Stimulated activated CD4-positive, alpha-beta T cell treated with anti-CD3 and anti-CD28 coated beads, TNF-alpha, amount 100 ng/mL, for 1 hour (primary cell): ENCODE measurements around the gene VENTX.

Source experiments
- DNase-seq, 3 donors: peaks; one replicate each; pipeline ENCODE4 v3.0.0-alpha.2; 2020; ENCODE audit warnings: low read depth in 3 of 3, low spot score in 1 of 3

The VENTX gene

DNA sequence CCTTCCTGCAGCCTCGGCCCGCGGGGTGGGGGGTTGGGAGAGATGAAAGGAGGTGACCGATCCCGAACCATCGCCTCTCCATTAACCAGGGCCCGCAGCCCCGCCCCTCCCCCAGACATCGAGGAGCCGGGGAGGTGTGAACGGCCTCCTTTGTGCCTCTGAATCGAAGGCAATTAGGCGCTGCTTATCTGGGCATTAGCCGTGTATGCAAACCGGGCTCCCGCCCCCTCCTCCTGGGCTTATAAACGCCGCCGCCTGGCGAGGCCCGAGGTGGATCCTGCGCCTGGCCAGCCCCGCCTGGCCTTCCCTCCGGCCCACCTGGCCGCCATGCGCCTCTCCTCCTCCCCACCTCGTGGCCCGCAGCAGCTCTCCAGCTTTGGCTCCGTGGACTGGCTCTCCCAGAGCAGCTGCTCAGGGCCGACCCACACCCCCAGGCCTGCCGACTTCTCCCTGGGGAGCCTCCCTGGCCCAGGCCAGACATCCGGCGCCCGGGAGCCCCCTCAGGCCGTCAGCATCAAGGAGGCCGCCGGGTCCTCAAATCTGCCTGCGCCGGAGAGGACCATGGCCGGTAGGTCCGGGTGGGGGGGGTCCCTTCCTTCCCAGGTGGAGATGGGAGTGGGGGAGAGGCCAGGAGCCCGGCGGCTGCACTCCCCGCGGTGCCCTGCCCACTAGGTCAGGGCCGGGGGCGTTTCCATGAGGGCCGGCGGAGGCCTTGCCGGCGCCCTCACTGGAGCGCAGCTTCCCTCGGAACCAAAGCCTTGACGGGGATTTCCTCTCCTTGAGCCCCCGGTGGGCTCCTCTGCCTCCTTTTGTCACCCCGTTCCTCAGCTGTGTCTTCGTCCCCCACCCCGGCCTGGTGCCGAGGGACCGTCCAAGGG lies at the start of gene VENTX:
Gene VENTX, plus strand, starts transcription at position 268 of the 878 bp plus-strand sequence. Its CDS starts 60 bp downstream, at position 328.
- DNase-seq, result no peak

GRCh38 chr10:133187906-133188681 lies 49.6 kb upstream of the VENTX start:
- DNase-seq, result no peak

DNA sequence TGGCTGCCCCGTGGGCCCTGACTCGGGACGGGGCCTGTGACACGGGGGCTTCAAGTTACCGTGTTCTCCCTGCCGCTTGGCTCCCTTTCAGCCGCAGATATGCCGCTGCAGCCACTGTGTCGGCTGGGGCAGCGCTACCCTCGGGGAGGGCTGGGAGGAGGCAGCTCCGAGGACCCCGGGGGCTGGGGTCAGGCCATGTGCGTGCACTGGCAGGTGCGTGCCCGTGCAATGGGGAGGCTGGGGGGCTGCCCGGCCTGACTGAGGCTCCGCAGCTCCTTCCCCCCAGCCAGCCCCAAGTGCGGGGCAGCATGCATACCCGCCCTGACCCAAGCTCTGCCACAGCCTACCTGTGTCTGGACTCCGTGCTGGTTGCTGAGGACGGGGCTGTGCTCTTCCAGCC lies 48.4 kb upstream of the VENTX start:
- no peak for DNase-seq

- no peak for DNase-seq
These were observed 47.9 kb upstream of the VENTX start for GRCh38 chr10:133189726-133190125.

DNA sequence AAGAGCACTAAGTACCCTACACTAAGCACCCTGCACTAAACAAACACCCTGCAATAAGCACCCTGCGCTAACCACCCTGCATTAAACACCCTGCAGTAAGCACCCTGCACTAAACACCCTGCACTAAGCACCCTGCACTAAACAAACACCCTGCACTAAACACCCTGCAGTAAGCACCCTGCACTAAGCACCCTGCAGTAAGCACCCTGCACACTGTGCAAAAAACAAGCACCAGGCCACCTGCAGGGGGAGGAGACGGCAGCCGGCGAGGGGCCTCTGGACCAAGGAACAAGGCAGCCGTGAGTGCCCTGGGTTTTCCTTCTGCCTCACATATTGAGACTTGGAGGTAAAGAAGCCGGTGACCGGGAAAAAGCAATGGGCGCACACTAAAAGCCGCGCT lies 47.4 kb upstream of the VENTX start:
- DNase-seq, result no peak

DNA sequence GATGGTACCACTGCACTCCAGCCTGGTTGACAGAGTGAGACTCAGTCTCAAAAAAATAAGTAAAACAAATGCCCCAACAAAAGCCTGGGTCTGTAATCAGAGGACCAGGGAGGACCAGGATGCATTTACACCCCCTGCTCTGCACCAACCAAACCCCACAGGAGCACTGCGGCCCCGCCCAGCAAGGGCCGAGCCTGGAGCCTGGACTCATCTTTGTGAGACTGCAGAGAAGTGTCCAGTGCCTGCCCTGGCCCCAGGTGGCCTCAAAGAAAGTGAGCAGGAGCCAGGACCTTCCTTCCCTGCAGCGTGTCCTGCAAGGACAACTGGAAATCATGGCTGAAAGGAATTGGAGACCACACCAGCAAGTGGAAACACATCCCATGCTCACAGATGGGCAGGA lies 46.0 kb upstream of the VENTX start:
- no peak for DNase-seq

- no peak for DNase-seq
These were observed 43.5 kb upstream of the VENTX start for GRCh38 chr10:133194151-133194550.

GRCh38 chr10:133195096-133195495 lies 42.6 kb upstream of the VENTX start:
- no peak for DNase-seq

GRCh38 chr10:133195611-133196010 lies 42.0 kb upstream of the VENTX start:
- no peak for DNase-seq

GRCh38 chr10:133196221-133196915 lies 41.3 kb upstream of the VENTX start:
- no peak for DNase-seq

DNA sequence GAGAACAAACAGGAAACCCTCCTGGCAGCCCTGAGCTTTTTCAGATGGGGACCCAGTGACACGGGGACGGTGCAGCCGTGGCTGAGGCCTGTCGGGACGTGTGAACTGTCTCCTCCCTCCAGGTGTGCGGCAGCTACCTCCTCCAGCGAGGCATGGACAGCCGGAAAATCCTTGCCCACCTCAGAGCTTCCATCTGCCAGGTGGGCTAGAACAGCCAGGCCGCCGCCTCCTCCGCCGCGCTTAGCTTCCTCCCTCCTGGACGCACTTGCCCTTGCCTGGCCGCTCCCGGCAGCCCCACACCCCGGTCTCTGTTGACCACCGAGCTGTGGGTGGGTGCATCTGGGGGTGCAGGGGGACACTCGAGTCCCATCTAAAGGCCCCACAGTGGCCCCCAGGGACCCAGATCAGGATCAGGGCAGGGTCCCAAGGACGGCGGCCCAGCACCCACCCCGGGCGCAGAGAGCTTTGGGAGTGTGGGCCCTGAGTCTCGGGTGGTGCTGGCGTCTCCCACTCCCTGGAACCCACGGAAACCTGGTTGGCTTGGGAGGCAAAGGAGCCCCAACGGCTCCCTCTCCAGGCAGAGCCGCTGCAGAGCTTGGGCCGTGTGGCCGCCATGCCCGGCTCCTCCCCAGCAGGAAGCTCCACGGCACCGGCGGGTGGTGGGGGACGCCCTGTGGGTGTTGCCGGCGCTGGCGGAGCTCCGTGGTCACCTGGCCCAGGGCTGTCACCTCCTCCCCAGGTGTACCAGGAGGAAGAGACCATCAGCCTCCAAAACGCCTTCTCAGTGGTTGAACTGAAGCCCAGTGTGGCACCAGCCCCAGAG lies 40.5 kb upstream of the VENTX start:
- no peak for DNase-seq

- no peak for DNase-seq
These were observed 39.9 kb upstream of the VENTX start for GRCh38 chr10:133197786-133198185.

GRCh38 chr10:133198206-133198605 lies 39.4 kb upstream of the VENTX start:
- DNase-seq, result no peak

DNA sequence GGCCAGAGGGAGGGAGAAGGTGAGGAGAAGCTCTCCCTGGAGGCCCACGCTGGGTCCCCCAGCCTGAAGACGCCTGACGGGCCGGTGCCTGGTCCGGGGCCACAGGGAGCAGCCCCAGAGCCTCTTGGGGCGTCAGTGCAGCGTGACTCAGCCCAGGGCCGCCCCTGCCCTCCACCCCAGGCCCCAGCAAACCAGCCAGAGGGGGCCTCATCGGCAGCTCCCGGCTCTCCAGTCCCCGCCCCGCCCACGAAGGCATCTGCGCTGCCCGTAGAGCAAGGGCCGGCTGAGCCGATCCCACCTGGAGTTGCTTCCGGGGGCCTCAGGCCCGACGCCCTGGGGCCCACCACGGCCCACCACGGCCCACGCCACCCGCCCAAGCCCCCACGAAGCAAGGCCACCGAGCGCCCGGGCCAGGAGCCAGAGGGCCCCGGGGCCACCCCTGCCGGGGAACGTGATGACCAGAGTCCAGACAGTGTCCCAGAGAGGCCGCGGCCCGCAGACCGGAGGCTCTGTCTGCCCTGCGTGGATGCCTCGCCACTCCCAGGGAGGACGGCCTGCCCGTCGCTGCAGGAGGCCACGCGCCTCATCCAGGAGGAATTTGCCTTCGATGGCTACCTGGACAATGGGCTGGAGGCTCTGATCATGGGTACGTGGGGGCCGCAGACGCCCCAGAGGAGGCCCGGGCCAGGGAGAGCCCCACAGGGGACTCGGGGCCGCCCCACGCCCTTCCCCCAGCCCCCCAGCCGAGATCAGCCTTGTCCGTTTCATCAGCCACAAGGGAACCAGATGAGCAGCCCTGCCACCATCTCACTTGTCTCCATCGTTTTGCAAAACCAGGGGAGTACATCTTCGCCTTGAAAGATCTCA lies 38.8 kb upstream of the VENTX start:
- DNase-seq, result no peak

DNA sequence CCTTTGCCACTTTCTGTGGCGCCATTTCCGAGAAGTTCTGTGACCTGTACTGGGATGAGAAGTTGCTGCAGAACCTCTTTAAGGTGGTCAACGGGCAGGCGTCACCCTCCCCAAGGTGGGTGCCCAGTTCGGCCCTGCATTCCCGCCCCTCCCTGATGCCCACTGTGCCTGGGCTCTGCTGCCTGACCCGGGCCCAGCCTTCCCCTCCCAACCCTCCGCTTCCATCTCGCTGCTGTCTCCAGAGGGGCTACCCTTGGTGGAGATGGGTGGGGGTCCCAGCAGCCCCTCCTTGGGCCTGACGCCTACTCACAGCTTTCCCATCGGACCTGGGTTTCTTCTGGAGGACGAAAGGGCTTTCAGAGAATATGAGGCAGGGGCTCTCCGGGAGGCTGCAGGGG lies 38.2 kb upstream of the VENTX start:
- DNase-seq, result no peak

DNA sequence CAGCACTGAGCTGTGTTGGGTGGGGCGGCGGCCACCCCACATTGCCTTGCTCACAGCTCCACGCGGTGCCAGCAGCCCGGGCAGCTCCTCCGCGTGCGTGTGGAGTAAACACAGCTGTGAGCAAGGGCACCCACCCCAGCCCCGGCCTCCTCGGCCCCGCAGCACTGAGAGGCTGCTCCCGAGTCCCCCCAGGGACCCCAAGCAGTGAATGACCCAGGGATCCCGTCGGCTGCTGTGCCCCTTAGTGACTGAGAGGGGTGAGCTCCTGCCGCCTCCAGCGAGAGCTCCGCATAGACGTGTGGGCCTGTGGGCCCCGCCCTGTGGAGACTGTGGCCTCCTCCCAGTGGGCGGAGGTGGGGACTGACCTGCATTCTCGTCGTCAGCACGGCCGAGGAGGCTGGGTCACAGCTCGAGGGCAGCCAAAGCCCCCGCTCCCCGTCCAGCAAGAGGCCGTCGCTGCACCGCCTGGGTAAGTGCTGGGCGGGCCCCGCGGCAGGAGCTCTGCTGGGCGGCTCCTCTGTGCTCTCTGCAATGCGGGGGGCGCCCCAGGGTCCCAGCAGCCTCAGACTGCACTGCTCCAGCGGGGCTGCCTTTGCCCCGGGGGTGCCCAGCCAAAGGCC lies 37.6 kb upstream of the VENTX start:
- DNase-seq, result no peak

DNA sequence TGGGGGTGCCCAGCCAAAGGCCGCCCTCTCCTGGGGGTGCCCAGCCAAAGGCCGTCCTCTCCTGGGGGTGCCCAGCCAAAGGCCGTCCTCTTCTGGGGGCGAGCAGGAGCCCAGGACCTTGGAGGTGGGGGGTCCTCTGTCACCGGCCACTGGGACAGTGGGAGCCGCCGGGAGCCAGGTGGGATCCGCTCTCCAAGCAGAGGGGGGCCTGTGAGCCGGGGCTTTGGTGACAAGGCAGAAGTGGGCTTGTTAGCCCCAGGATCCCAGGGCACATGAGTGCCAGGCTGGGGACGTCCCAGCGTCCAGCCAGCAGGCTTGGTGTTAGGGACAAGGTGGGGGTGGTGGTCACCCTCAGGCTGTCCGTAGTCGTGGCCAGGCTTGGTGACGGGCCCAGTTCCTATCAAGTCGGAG lies 37.0 kb upstream of the VENTX start:
- no peak for DNase-seq

DNA sequence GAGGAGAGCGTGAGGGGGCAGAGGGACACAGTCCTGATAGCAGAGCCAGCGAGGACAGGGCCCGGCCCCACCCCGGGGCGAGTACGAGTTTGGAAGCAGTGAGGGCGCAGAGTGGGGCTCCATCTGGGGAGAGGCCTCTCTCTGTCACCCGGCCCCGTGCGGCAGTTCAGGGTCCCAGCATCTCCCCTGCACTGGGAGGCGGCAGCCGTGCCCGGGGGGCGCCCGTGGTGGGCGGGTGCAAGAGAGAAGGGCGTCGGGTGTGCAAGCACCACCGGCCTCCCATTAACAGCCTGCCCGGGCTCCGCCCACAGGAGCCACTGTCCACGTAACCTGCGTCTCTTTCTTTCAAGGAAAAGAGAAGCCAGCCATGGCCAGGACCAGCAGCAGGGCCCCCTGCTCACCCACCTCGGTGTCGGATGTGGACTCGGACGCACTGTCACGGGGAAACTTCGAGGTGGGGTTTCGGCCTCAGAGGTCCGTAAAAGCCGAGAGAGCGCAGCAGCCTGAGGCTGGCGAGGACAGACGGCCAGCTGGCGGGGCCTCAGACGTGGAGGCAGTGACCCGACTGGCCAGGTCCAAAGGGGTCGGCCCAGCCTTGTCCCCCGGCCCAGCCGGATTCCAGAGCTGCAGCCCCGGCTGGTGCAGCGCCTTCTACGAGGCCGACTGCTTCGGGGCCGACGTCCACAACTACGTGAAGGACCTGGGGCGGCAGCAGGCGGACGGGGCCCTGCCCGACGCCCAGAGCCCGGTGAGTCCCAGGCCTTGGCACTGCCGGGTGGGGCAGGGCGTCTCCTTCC lies 36.3 kb upstream of the VENTX start:
- no peak for DNase-seq
